ENCODE measurements around the gene PRIMA1.

Gene PRIMA1

GRCh38 chr14:93727917-93728650 lies 60.2 kb downstream of the PRIMA1 start:
- no peak for DNase-seq

GRCh38 chr14:93727039-93727740 lies 61.1 kb downstream of the PRIMA1 start:
- DNase-seq = no peak

- DNase-seq = no peak
Observed at GRCh38 chr14:93725993-93726392, 62.3 kb downstream of the PRIMA1 start.

GRCh38 chr14:93725002-93725582 lies 63.2 kb downstream of the PRIMA1 start:
- no peak for DNase-seq

- DNase-seq = no peak
Observed at GRCh38 chr14:93723001-93723400, 65.3 kb downstream of the PRIMA1 start.

- DNase-seq = no peak
Observed at GRCh38 chr14:93720981-93721483, 67.3 kb downstream of the PRIMA1 start.

- no peak for DNase-seq
Observed at GRCh38 chr14:93720076-93720815, 68.0 kb downstream of the PRIMA1 start.

GRCh38 chr14:93719256-93719655 lies 69.0 kb downstream of the PRIMA1 start:
- DNase-seq = no peak

GRCh38 chr14:93717668-93718320 lies 70.5 kb downstream of the PRIMA1 start:
- no peak for DNase-seq

- no peak for DNase-seq
Observed at GRCh38 chr14:93716746-93717667, 71.3 kb downstream of the PRIMA1 start.

GRCh38 chr14:93716002-93716745 lies 72.1 kb downstream of the PRIMA1 start:
- DNase-seq = no peak

- DNase-seq = no peak
Observed at GRCh38 chr14:93715279-93715927, 72.9 kb downstream of the PRIMA1 start.

- no peak for DNase-seq
Observed at GRCh38 chr14:93714605-93715004, 73.7 kb downstream of the PRIMA1 start.

GRCh38 chr14:93713726-93714405 lies 74.4 kb downstream of the PRIMA1 start:
- DNase-seq = no peak

GRCh38 chr14:93712838-93713724 lies 75.2 kb downstream of the PRIMA1 start:
- DNase-seq = no peak

- DNase-seq = no peak
Observed at GRCh38 chr14:93712079-93712837, 76.0 kb downstream of the PRIMA1 start.

- DNase-seq = no peak
Observed at GRCh38 chr14:93709249-93709648, 79.0 kb downstream of the PRIMA1 start.

- no peak for DNase-seq
Observed at GRCh38 chr14:93708800-93709199, 79.5 kb downstream of the PRIMA1 start.
